GM18858 (cell line): Measurements from ENCODE around the gene SERPINA6.
"Not testable (repeated sequence)": the region's sequence is repeated elsewhere in the genome, so short reads cannot be mapped to it uniquely, and the experiment has no call there.

Source experiments
- ATAC-seq: cut with Tn5 transposase; IDR thresholded peaks from one replicate; pipeline ENCODE4 v1.9.1; 2021; ENCODE audit not compliant: unreplicated experiment

Gene SERPINA6

GRCh38 chr14:94322648-94323570 is at the start of gene SERPINA6:
Gene SERPINA6, minus strand, starts transcription at chr14:94323336. Its CDS starts 8,688 bp downstream, at chr14:94314648.
- ATAC-seq: no peak

DNA sequence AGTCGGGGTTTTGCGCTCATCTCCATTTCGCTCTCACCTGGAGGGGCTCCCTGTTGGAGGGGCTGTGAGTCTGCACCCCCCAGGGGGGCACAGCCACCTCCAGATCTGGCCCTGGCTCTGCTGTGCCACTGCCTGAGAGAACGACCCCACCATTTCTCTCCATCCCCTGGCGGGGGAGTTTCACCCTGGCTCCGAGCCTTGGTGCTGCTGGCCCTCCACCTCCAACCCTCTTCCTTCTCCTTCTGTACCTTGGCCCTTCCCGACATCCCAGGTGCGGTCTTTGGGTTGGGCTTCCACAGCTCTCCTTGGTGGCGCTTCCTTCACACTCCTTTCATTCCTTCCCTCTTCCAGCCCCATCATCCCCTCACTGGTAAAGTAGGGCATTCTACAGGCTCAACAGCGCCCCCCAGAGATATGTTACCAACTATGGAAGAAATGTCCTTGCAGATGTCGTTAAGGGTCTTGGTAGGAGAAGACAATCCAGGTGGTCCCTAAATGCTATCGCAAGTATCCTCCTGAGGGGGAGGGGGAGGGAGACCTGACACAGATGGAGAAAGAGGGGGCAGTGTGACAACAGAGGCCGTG is 49.0 kb upstream of the SERPINA6 start:
- no peak for ATAC-seq

- ATAC-seq: no peak
Observed at GRCh38 chr14:94370524-94370910, 47.4 kb upstream of the SERPINA6 start.

- not testable (repeated sequence) for ATAC-seq
Observed at GRCh38 chr14:94369766-94370523, 46.8 kb upstream of the SERPINA6 start.

- no peak for ATAC-seq
Observed at GRCh38 chr14:94368956-94369355, 45.8 kb upstream of the SERPINA6 start.

DNA sequence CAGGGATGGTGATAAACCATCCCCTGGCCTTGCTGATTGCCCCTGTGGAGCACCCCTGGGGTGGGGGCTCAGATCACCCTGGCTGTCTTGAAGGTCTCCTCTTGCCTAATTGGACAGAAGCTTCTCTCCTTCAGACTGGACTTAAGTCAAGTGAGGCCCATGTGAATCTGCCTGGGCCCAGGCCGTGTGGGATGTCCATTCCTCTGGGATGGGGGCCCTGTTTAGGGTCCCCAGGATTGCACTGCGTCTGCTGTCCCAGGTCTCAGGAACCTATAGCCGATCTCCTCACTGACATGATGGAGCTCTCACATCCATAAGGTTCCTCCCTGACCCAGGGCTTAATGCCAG is 45.1 kb upstream of the SERPINA6 start:
- no peak for ATAC-seq

- no peak for ATAC-seq
Observed at GRCh38 chr14:94367347-94368242, 44.5 kb upstream of the SERPINA6 start.

GRCh38 chr14:94366146-94366915 is 43.2 kb upstream of the SERPINA6 start, which contains the start of gene SERPINA2:
Gene SERPINA2, minus strand, starts transcription at chr14:94366698.
- ATAC-seq: no peak

DNA sequence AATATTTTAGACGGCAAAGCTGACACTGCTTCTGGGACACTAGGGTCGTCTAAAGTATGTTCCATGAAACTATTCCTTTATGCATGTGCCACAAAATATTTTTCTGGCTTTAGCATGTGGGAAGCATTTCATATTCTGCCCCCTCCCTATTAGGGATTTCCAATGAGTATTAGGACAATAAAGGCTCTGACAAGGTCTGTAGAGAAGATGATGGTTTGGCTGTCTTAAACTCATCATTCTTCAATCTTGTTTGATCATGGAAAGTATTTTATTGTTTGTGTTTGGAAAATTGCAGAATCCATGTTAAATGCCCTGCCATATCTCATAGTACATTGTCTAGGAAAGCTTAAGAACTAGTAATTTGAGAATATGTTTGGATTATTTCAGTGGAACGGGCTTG is 42.5 kb upstream of the SERPINA6 start:
- ATAC-seq: no peak

DNA sequence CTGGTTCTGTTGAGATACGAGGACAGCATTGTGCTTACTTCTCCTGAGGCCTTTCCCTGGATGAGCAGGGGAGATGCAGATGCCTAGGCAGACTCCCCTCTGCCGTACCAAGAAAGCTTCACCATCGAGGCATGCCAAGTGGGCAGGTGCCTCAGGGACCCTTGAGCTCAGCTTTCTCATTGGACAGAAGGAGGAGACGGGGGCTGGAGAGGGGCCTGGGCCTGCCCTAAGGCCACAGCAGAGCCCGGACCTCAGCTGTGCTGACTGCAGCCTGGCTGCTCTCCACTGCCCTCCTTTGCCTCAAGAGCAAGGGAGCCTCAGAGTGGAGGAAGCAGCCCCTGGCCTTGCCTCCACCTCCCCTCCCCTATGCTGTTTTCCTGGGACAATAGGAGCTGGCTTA is 41.8 kb upstream of the SERPINA6 start:
- ATAC-seq: no peak

- ATAC-seq: no peak
Observed at GRCh38 chr14:94364037-94364436, 40.9 kb upstream of the SERPINA6 start.

- no peak for ATAC-seq
Observed at GRCh38 chr14:94363151-94363624, 40.1 kb upstream of the SERPINA6 start.

DNA sequence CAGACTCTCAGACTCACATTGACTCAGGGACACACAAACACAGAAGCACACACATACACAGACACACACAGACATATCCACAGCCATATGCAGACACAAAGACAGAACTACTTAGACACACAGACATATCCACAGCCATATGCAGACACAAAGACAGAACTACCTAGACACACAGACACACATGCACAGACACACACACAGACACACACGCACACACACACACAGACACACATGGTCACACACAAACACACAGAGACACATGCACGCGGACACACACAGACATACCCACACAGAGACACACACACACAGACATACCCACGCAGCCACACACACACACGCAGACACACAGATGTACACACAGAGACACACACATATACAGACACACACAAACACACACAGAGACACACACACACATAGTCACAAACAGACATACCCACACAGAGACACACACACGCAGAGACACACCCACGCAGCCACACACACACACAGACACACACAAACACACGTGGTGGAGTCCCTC is 39.5 kb upstream of the SERPINA6 start:
- ATAC-seq: no peak

DNA sequence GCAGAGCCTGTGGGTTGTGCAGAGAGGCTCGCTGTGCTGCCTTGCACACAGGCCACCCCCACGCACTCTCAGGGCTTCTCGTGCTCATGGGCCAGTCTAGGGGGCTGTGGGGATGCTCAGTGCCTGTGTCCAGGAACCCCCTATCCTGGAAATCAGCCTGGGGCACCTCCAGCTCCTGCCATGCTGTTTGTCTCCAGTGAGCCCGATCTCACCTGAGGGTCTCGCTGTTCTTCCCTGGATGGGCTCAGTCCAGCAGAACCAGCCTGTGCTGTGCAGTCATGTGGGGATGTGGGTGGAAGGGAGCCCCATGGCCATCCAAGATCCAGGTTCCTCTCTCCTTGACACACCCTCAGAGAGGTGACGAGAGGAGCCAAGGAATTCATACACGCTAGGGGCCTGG is 38.5 kb upstream of the SERPINA6 start:
- ATAC-seq: no peak

- no peak for ATAC-seq
Observed at GRCh38 chr14:94360945-94361565, 37.9 kb upstream of the SERPINA6 start.

DNA sequence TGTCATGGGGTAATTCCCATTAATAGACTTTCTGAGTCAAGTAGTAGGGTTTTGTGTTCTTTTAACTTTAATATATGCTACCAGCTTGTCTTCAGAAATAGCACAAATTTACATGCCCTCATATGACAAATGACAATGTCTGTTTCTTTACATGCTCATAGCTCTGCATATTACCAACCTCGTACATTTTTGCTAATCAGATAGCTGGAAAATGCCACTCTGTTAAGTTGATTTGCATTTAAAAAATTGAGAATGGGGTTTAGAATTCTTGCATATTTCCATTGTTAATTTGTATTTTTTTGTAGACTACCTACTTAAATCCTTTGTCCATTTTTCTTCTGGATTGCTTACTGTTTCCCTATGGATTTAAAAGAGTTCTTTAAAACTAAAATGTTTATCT is 34.0 kb upstream of the SERPINA6 start:
- no peak for ATAC-seq

DNA sequence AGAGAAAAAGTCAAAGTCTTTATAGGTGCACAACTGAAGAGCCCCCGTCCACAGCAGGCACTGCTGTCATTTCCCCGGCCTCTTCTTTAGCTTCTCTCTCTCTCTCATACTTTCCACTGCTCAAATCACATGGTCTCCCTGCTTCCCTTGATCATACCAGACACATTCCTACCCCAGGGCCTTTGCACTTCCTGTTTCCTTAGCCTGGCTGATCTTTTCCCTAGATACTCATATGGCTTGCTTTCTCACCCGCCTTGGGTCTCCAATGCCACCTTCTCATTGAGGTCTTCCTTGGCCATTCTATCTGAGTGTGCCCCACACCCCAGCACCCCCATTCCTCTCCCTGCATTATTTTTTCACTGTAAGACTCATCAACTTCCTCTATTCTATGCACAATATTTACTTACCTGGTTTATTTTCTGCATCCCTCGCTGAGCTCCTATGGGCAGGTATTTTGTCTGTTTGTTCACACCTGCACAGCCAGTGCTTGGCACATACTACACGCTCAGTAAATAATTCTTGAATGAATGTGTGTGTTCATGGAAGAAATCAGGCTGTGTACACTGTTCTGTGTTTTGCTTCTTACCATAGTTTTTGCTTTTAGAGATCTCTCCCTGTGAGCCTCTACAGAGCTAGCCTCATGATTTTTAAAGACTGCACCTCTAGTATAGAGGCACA is 33.4 kb upstream of the SERPINA6 start:
- ATAC-seq: no peak

DNA sequence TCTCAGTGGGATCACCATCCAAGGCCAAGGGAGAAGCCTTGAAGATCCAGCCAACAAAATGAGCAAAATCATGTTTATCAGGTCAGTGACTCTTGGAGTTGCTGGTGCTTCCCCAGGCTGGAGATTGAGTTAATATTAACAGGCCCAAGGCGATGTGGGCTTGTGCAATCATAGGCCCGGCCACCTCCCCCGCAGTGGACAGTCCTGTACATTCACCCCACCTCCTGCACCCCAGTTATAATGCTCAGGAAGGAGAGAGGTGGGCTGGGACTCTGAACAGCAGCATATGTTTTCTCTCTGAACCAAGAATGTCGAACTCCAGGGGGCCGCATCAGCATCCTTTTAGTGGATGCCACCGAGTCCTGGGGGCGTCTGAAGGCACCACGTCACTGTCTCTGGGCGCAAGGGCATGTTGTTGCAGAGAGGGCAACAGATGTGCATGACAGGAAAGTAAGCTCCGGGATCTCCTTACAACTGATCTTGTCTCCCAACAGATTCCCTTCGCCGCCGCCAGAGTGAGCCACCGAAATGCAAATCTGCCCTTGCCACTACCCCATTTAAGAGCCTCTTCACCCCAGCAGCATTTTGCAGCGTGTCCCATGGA is 32.2 kb upstream of the SERPINA6 start:
- ATAC-seq: no peak
